ENCODE results near the gene COQ8B.

COQ8B gene

DNA sequence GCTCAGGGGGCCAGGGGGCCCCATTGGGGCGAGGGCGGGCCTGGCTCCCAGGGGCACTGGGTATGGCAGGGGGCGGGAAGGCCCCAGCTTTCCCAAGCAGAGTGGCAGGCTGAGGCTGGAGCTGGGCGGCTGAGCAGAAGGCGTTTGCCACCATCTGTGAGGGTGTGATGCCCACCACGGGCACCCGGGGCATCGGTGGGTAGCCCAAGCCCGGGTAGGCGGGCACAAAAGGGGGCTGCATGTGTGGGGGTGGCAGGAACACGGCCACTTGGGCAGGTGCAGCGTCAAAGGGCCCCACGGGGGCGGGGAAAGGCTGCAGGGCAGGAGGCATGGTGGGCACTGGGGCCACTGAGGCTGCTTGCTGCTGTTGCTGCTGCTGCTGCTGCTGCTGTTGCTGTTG lies 49.1 kb downstream of the COQ8B start:
- Histone ChIP-seq H4K20me1 (ENCODE audit: control insufficient read depth, insufficient read depth, low read depth, low read length) (no peaks in the 10 kb centered on the region), H3K27ac (ENCODE audit: low read depth, low read length) (no peak overlapping the region), H3K27me3 (ENCODE audit: control insufficient read depth, low read length) (no peaks in the 10 kb centered on the region), H3F3A (ENCODE audit: control insufficient read depth, insufficient read depth) (no peaks in the 10 kb centered on the region), H3K9me3 (ENCODE audit: control insufficient read depth, insufficient read depth, low read length) (peaks cover 16% of the 10 kb centered on the region; the same call in 1 of the 2 replicates), H3K36me3 (ENCODE audit: control insufficient read depth, low read length) (no peaks in the 10 kb centered on the region), H3K9me2 (replicated peaks; ENCODE audit: control insufficient read depth, low read length) (no peaks in the 10 kb centered on the region), H3K4me2 (ENCODE audit: low read length) (no peak overlapping the region), H3K4me1 (ENCODE audit: control insufficient read depth, low read length) (peaks cover 22% of the 10 kb centered on the region), H3K79me2 (ENCODE audit: control insufficient read depth, low read length) (no peaks in the 10 kb centered on the region), H3K4me3 (ENCODE audit: low read length) (no peak overlapping the region)
- TF ChIP-seq, protein P1, sequence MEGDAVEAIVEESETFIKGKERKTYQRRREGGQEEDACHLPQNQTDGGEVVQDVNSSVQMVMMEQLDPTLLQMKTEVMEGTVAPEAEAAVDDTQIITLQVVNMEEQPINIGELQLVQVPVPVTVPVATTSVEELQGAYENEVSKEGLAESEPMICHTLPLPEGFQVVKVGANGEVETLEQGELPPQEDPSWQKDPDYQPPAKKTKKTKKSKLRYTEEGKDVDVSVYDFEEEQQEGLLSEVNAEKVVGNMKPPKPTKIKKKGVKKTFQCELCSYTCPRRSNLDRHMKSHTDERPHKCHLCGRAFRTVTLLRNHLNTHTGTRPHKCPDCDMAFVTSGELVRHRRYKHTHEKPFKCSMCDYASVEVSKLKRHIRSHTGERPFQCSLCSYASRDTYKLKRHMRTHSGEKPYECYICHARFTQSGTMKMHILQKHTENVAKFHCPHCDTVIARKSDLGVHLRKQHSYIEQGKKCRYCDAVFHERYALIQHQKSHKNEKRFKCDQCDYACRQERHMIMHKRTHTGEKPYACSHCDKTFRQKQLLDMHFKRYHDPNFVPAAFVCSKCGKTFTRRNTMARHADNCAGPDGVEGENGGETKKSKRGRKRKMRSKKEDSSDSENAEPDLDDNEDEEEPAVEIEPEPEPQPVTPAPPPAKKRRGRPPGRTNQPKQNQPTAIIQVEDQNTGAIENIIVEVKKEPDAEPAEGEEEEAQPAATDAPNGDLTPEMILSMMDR (IDR thresholded peaks at IDR 0.05; ENCODE audit: low read depth, low read length, poor library complexity, severe bottlenecking): no peak
- TF ChIP-seq EZH2phosphoT487 (IDR thresholded peaks at IDR 0.05; ENCODE audit: borderline replicate concordance, low read length): no peak

DNA sequence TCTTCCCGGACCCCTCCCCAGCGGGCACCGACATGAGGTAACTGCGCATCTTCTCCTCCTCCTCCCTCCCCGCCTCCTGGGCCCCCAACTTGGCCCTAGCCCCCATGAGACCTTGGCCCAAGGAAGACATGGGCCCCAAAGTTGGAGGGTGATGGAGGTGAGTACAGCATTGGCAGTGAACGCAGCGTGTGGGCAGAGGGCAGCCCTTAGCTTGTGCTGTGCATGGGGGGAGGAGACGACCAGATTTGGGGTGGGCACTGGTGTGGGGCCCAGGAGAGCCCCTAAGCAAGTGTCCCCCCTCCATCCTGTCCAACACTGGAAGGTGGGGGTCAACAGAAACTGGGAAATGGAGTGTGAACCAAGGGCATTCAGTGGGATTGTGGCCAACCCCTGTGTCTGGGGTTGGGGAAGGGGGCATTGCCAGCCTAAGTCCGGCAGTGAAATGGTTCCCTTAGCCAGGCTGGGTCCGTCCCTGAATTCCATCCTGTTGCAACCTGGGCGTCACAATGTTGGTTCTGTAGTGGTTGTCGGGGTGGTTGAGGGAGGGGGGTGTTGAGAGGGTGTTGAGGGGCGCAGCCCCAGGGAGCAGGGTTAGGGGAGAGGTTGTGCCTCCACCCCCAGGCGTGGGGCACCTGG lies 49.8 kb downstream of the COQ8B start:
- H4K20me1 ChIP-seq (ENCODE audit: control insufficient read depth, insufficient read depth, low read depth, low read length): no peaks in the 10 kb centered on the region
- H3K4me3 ChIP-seq (ENCODE audit: low read length): no peak overlapping the region
- no peaks in the 10 kb centered on the region for H3K36me3 ChIP-seq (ENCODE audit: control insufficient read depth, low read length)
- TF ChIP-seq EZH2phosphoT487 (IDR thresholded peaks at IDR 0.05; ENCODE audit: borderline replicate concordance, low read length): no peak
- TF ChIP-seq, protein P1 (IDR thresholded peaks at IDR 0.05; ENCODE audit: low read depth, low read length, poor library complexity, severe bottlenecking): no peak
- H3K79me2 ChIP-seq (ENCODE audit: control insufficient read depth, low read length): no peaks in the 10 kb centered on the region
- peaks cover 28% of the 10 kb centered on the region for H3K4me1 ChIP-seq (ENCODE audit: control insufficient read depth, low read length)
- H3K4me2 ChIP-seq (ENCODE audit: low read length): no peak overlapping the region
- peaks cover 16% of the 10 kb centered on the region; the same call in 1 of the 2 replicates for H3K9me3 ChIP-seq (ENCODE audit: control insufficient read depth, insufficient read depth, low read length)
- H3F3A ChIP-seq (ENCODE audit: control insufficient read depth, insufficient read depth): no peaks in the 10 kb centered on the region
- no peaks in the 10 kb centered on the region for H3K27me3 ChIP-seq (ENCODE audit: control insufficient read depth, low read length)
- no peak overlapping the region for H3K27ac ChIP-seq (ENCODE audit: low read depth, low read length)
- no peaks in the 10 kb centered on the region for H3K9me2 ChIP-seq (replicated peaks; ENCODE audit: control insufficient read depth, low read length)

DNA sequence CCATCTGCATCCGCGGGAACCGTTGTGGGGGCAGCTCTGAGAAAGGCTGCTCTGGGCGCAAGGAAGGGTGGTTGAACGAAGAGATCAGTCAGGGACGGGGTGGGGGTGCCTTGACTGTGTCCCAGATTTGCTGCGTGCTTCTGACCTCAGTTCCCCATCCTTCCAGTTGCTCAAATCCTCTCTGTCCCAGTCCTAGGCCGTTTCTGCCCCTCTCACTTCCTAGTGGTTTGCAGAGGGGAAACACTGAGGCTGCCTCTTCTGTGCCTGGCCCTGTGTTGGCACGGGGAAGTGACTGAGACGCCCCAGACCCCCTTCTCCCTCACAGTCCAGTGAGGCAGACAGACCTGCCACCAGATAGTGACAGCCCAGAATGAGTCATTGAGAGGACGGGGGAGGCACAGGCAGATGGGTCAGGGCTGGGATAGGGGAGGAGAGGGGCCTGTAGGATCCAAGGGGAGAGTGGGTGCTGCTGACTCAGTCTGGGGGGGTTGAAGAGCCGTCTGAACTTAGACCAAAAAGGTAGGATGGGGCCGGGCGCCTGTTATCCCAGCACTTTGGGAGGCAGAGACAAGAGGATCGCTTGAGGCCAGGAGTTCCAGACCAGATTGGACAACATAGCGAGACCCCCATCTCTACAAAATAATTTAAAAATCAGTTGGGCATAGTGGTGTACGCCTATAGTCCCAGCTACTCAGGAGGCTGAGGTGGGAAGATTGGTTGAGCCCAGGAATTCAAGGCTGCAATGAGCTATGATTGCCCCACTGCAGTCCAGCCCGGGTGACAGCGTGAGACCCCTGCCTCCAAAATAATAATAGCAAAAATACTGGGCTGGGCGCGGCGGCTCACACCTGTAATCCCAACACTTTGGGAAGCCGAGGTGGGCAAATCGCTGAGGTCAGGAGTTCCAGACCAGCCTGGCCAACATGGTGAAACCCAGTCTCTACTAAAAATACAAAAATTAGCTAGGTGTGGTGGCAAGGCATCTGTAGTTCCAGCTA lies 52.7 kb downstream of the COQ8B start:
- Histone ChIP-seq H3K4me2 (ENCODE audit: low read length) (peak overlapping the region; percentile 84), H3K36me3 (ENCODE audit: control insufficient read depth, low read length) (no peaks in the 10 kb centered on the region), H3F3A (ENCODE audit: control insufficient read depth, insufficient read depth) (no peaks in the 10 kb centered on the region), H3K4me3 (ENCODE audit: low read length) (peak overlapping the region; percentile 71), H3K27ac (ENCODE audit: low read depth, low read length) (peak overlapping the region; percentile 53), H3K27me3 (ENCODE audit: control insufficient read depth, low read length) (peaks cover 3% of the 10 kb centered on the region; the same call in 1 of the 2 replicates), H4K20me1 (ENCODE audit: control insufficient read depth, insufficient read depth, low read depth, low read length) (no peaks in the 10 kb centered on the region), H3K9me3 (ENCODE audit: control insufficient read depth, insufficient read depth, low read length) (peaks cover 3% of the 10 kb centered on the region; the same call in 1 of the 2 replicates), H3K79me2 (ENCODE audit: control insufficient read depth, low read length) (no peaks in the 10 kb centered on the region), H3K4me1 (ENCODE audit: control insufficient read depth, low read length) (peaks cover 15% of the 10 kb centered on the region), H3K9me2 (replicated peaks; ENCODE audit: control insufficient read depth, low read length) (no peaks in the 10 kb centered on the region)
- no peak for TF ChIP-seq EZH2phosphoT487 (IDR thresholded peaks at IDR 0.05; ENCODE audit: borderline replicate concordance, low read length)
- TF ChIP-seq, protein P1 (IDR thresholded peaks at IDR 0.05; ENCODE audit: low read depth, low read length, poor library complexity, severe bottlenecking): no peak

All from DOHH2 (cell line).